Ovary (tissue), 3 donors: Measurements from ENCODE around the gene SAE1.

Source experiments
- POLR2A ChIP-seq: fragments of 450-650 bp; IDR thresholded peaks from one replicate; pipeline ENCODE4 v1.6.1; 2017; ENCODE audit warnings: antibody characterized with exemption, mild to moderate bottlenecking, moderate library complexity
- TF ChIP-seq, protein P1 (sequence below), 3 donors: fragments of 450-650 bp in 2 of 3; fragments of 200-600 bp in 1 of 3; IDR thresholded peaks; one replicate each; pipeline versions ENCODE4 v1.5.1 to v1.8.0; 2016 to 2022; ENCODE audit warnings: antibody characterized with exemption in 3 of 3, mild to moderate bottlenecking in 1 of 3
- donor health status: DM: no; HTN: no; CAD: no.

DNA sequence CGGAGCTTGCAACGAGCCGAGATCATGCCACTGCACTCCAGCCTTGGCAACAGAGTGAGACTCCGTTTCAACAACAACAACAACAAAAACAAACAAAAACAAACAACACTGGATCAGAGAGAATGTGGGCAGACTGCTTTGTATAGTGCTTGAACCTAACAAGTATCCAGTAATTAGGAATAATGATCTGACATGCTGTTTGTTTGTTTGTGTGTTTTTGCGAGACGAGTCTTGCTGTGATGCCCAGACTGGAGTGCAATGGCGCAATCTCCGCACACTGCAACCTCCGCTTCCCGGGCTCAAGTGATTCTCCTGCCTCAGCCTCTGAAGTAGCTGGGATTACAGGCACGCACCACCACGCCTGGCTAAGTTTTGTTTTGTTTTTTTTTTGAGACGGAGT lies 14.0 kb downstream of the SAE1 start:
- no peak for TF ChIP-seq POLR2A
- TF ChIP-seq, protein P1, sequence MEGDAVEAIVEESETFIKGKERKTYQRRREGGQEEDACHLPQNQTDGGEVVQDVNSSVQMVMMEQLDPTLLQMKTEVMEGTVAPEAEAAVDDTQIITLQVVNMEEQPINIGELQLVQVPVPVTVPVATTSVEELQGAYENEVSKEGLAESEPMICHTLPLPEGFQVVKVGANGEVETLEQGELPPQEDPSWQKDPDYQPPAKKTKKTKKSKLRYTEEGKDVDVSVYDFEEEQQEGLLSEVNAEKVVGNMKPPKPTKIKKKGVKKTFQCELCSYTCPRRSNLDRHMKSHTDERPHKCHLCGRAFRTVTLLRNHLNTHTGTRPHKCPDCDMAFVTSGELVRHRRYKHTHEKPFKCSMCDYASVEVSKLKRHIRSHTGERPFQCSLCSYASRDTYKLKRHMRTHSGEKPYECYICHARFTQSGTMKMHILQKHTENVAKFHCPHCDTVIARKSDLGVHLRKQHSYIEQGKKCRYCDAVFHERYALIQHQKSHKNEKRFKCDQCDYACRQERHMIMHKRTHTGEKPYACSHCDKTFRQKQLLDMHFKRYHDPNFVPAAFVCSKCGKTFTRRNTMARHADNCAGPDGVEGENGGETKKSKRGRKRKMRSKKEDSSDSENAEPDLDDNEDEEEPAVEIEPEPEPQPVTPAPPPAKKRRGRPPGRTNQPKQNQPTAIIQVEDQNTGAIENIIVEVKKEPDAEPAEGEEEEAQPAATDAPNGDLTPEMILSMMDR (IDR thresholded peaks at IDR 0.05), result no peak
